ENCODE data around the gene EPB41. TPM values are rescaled to one million over a fixed set of nuclear protein-coding genes. Genes with fewer than 3 reads are reported as not detected.

The EPB41 gene
- polyA plus RNA-seq, 1 of the 3 experiments (the other 2 are of a cell fraction) = 7.4 TPM

- no peaks in the 10 kb centered on the region for H4K20me1 ChIP-seq (ENCODE audit: insufficient read depth)
- H3K4me3 ChIP-seq (ENCODE audit: low read depth in 2 of 2, low read length in 1 of 2) = no peak overlapping the region
- no peaks in the 10 kb centered on the region for H3K9me2 ChIP-seq
- DNase-seq = no peak
- POLR2A ChIA-PET = interaction anchor here (2.1 kb wide), 1 partner anchor 56 kb away, joined by 11 read pairs; the partner anchor contains the start of gene SRSF4
- CTCF ChIA-PET = no interaction called here
- 94% methylated on average over 6 of the region's 6 CpGs for WGBS (ENCODE audit: low lambda C conversion rate)
- no peak overlapping the region for H3K4me2 ChIP-seq
- H3K27ac ChIP-seq (ENCODE audit: low read depth in 2 of 2, low read length in 1 of 2) = no peak overlapping the region
- H3K36me3 ChIP-seq (replicated peaks in 1 of 2; ENCODE audit: control insufficient read depth in 1 of 2, insufficient read depth in 2 of 2, low read length in 1 of 2) = no peaks in the 10 kb centered on the region
- TF ChIP-seq TEAD4 (IDR thresholded peaks at IDR 0.05; ENCODE audit: borderline replicate concordance, insufficient read depth) (no peak), RFX5 (IDR thresholded peaks at IDR 0.05; ENCODE audit: low read length) (no peak), TCF12 (IDR thresholded peaks at IDR 0.05) (no peak), EP300 (IDR thresholded peaks at IDR 0.05; ENCODE audit: borderline replicate concordance in 1 of 2, low read depth in 1 of 2, low read length in 1 of 2) (no peak), IRF3 (IDR thresholded peaks at IDR 0.05; ENCODE audit: low read depth, low read length) (no peak), FOXM1 (IDR thresholded peaks at IDR 0.05; ENCODE audit: low read depth) (no peak), MAX (IDR thresholded peaks at IDR 0.05; ENCODE audit: low read depth) (no peak), GABPA (IDR thresholded peaks at IDR 0.05; ENCODE audit: low read depth) (no peak), EZH2phosphoT487 (IDR thresholded peaks at IDR 0.05; ENCODE audit: borderline replicate concordance, low read depth) (no peak), NFIC (IDR thresholded peaks at IDR 0.05; ENCODE audit: borderline replicate concordance) (no peak), REST (IDR thresholded peaks at IDR 0.05; ENCODE audit: low read depth, low read length) (no peak), JUND (IDR thresholded peaks at IDR 0.05) (no peak), MEF2A (IDR thresholded peaks at IDR 0.05; ENCODE audit: borderline replicate concordance, low read depth) (no peak), ELF1 (IDR thresholded peaks at IDR 0.05) (no peak), RCOR1 (IDR thresholded peaks at IDR 0.05; ENCODE audit: low read length) (no peak), CHD2 (IDR thresholded peaks at IDR 0.05; ENCODE audit: low read length, partially characterized antibody) (no peak), PBX3 (IDR thresholded peaks at IDR 0.05) (no peak), ZBTB33 (IDR thresholded peaks at IDR 0.05; ENCODE audit: borderline replicate concordance, low read depth) (no peak), RAD21 (IDR thresholded peaks at IDR 0.05; ENCODE audit: low read length) (no peak), YY1 (IDR thresholded peaks at IDR 0.05; ENCODE audit: low read depth) (no peak)
- no peaks in the 10 kb centered on the region for H3K79me2 ChIP-seq (ENCODE audit: insufficient read depth)
- no peaks in the 10 kb centered on the region for H3K9me3 ChIP-seq
- H3F3A ChIP-seq (replicated peaks; ENCODE audit: insufficient read depth) = no peaks in the 10 kb centered on the region
- H3K27me3 ChIP-seq (ENCODE audit: insufficient read depth) = no peaks in the 10 kb centered on the region
- H2AFZ ChIP-seq (ENCODE audit: low read depth) = no peak overlapping the region
- no peak overlapping the region for H3K9ac ChIP-seq
- H3K4me1 ChIP-seq (ENCODE audit: control insufficient read depth in 1 of 2, insufficient read depth in 2 of 2, low read depth in 1 of 2, low read length in 1 of 2) = peaks cover 0 to 9% of the 10 kb centered on the region in 2 experiments; a peak in 1 of 4 replicates
Observed at GRCh38 chr1:29125788-29126187, 211.4 kb downstream of the EPB41 start.

All from SK-N-SH (cell line).